ENCODE data around the gene MAP1LC3A. TPM values are rescaled to one million over a fixed set of nuclear protein-coding genes. Genes with fewer than 3 reads are reported as not detected.

The MAP1LC3A gene
- total RNA-seq, 1 donor from 2014 or later, result 11.0 TPM

DNA sequence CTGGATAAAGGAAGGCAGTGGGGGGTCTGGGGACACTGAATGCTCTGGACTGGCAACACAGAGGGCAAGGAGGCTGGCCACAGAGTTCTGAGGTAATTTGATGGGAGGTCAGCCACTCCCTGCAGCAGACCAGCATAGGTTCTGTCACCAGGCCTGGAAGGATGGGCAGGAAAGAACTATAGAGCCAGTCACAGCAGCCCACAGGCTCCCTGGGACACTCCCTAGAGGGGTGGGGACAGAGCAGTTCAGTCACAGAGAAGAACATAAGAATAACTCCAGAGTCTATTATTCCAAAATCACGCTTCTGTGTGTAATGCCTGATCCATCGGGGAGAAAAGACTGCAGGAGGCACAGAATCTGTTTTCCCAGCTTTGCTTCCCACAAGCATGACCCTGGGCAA is 22.7 kb upstream of the MAP1LC3A start:
- Histone ChIP-seq H3K27ac (ENCODE audit: low read depth, low read length) (no peak overlapping the region), H3K9me3 (ENCODE audit: control insufficient read depth in 3 of 3, low read length in 3 of 3) (no peaks in the 10 kb centered on the region), H3K36me3 (ENCODE audit: control insufficient read depth in 3 of 3, insufficient read depth in 3 of 3, low read length in 3 of 3) (peaks cover 53 to 62% (median 61%) of the 10 kb centered on the region in 3 donors), H3K9ac (ENCODE audit: low read depth in 1 of 3, low read length in 3 of 3) (no peak overlapping the region), H3K4me1 (ENCODE audit: control insufficient read depth in 3 of 3, insufficient read depth in 3 of 3, low read length in 3 of 3) (peaks cover 0 to 6% (median 3%) of the 10 kb centered on the region in 3 donors), H3K27me3 (ENCODE audit: control insufficient read depth in 3 of 3, insufficient read depth in 3 of 3, low read length in 3 of 3) (no peaks in the 10 kb centered on the region), H3K4me3 (ENCODE audit: low read length in 3 of 3) (no peak overlapping the region)

DNA sequence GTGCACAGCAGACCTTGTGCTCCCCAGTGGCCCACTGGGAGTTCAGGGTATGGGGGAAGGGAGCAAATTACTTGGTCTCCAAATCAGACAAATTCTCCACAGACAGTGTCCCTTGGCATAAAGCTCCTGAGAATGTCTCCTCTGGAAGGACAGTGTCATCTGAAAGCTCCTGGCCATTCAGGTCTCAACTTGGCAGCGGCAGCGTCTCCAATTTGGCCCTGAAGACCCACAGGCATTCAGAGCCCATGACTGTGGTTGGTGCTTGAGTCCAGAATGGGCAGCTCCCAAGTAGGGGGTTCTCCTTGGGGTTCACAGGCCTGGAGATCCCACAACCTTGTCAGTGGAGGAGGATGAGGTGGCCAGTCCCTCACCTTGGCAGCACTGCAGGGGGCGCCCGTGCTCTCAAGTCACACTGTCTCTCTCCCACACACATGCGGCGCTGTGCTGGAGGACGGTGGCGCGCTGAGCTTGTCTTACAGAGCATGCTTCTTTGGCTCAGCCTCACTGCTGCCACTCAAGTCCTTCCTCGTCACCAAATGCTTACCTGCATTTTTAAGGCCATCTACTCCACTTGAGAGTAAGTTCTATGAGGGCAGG is 21.6 kb upstream of the MAP1LC3A start:
- Histone ChIP-seq H3K4me1 (ENCODE audit: control insufficient read depth in 3 of 3, insufficient read depth in 3 of 3, low read length in 3 of 3) (peaks cover 0 to 6% (median 3%) of the 10 kb centered on the region in 3 donors), H3K4me3 (ENCODE audit: low read length in 3 of 3) (no peak overlapping the region), H3K36me3 (ENCODE audit: control insufficient read depth in 3 of 3, insufficient read depth in 3 of 3, low read length in 3 of 3) (peaks cover 56 to 66% (median 66%) of the 10 kb centered on the region in 3 donors), H3K9ac (ENCODE audit: low read depth in 1 of 3, low read length in 3 of 3) (no peak overlapping the region), H3K9me3 (ENCODE audit: control insufficient read depth in 3 of 3, low read length in 3 of 3) (no peaks in the 10 kb centered on the region), H3K27me3 (ENCODE audit: control insufficient read depth in 3 of 3, insufficient read depth in 3 of 3, low read length in 3 of 3) (no peaks in the 10 kb centered on the region), H3K27ac (ENCODE audit: low read depth, low read length) (no peak overlapping the region)

DNA sequence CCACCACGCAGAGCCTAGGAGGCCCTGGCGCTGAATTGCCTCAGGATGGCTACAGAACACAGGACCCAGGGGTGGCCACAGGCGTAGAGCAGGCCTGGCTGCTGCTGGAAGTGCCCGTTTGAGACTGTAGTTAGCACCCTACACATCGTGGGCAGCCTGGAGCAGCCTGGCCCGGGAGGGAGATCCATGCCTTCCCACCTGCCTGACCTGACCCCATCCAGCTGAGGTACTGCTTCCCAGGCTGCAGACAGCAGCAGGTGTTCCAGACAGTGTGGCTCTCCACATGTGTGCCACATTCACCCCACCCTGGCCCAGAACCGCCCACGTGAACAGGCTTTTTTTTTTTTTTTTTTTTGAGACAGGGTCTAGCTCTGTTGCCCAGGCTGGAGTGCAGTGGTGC is 20.9 kb upstream of the MAP1LC3A start:
- no peak overlapping the region for H3K4me3 ChIP-seq (ENCODE audit: low read length in 3 of 3)
- H3K9ac ChIP-seq (ENCODE audit: low read depth in 1 of 3, low read length in 3 of 3), result no peak overlapping the region
- H3K27me3 ChIP-seq (ENCODE audit: control insufficient read depth in 3 of 3, insufficient read depth in 3 of 3, low read length in 3 of 3), result no peaks in the 10 kb centered on the region
- H3K4me1 ChIP-seq (ENCODE audit: control insufficient read depth in 3 of 3, insufficient read depth in 3 of 3, low read length in 3 of 3), result peaks cover 0 to 5% (median 1%) of the 10 kb centered on the region in 3 donors
- peaks cover 53 to 69% (median 63%) of the 10 kb centered on the region in 3 donors for H3K36me3 ChIP-seq (ENCODE audit: control insufficient read depth in 3 of 3, insufficient read depth in 3 of 3, low read length in 3 of 3)
- H3K27ac ChIP-seq (ENCODE audit: low read depth, low read length), result no peak overlapping the region
- no peaks in the 10 kb centered on the region for H3K9me3 ChIP-seq (ENCODE audit: control insufficient read depth in 3 of 3, low read length in 3 of 3)

DNA sequence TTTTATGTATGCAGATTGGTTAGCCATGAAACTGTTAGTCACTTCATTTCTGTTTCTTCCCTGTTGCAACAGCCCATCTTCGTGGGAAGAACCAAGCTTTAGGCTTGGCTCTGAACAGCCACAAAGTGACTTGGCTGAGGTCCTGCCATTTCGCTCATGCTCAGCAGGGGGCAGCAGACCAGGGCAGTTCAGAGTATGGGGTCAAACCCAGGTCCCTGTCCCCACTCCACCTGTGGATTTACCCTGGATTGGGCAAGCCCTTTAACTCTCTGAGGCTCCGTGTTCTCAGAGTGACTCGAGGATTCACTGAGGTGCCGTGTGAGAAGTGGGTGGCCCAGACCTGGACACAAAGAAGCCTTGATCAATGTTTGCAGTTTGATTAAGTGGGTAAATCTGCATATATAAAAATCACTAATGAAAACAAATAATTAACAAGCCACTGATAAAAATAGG is 19.8 kb upstream of the MAP1LC3A start:
- Histone ChIP-seq H3K36me3 (ENCODE audit: control insufficient read depth in 3 of 3, insufficient read depth in 3 of 3, low read length in 3 of 3) (peaks cover 48 to 60% (median 58%) of the 10 kb centered on the region in 3 donors), H3K27ac (ENCODE audit: low read depth, low read length) (no peak overlapping the region)

DNA sequence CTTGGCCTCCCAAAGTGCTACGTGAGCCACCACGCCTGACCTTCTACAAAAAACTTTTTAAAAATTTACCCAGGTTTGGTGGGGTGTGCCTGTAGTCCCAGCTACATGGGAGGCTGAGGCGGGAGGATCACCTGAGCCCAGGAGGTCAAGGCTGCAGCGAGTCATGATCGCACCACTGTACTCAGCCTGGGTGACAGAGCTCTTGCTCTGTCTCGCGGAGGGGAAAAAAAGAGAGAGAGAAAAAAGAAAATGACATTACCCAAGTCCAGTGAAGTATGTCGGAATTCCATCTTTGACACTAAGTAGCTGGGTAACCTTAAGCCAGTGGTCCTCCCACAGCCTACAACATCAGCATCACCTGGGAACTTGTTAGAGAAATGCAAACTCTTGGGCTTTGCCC is 18.8 kb upstream of the MAP1LC3A start:
- Histone ChIP-seq H3K27me3 (ENCODE audit: control insufficient read depth in 3 of 3, insufficient read depth in 3 of 3, low read length in 3 of 3) (no peaks in the 10 kb centered on the region), H3K36me3 (ENCODE audit: control insufficient read depth in 3 of 3, insufficient read depth in 3 of 3, low read length in 3 of 3) (peaks cover 41 to 53% (median 51%) of the 10 kb centered on the region in 3 donors), H3K4me3 (ENCODE audit: low read length in 3 of 3) (no peak overlapping the region)

More for the DNA sequence above, 19.8 kb upstream of the MAP1LC3A start:
- H3K9ac ChIP-seq (ENCODE audit: low read depth in 1 of 3, low read length in 3 of 3), result no peak overlapping the region
- no peaks in the 10 kb centered on the region for H3K4me1 ChIP-seq (ENCODE audit: control insufficient read depth in 3 of 3, insufficient read depth in 3 of 3, low read length in 3 of 3)
- no peak overlapping the region for H3K4me3 ChIP-seq (ENCODE audit: low read length in 3 of 3)
- no peaks in the 10 kb centered on the region for H3K9me3 ChIP-seq (ENCODE audit: control insufficient read depth in 3 of 3, low read length in 3 of 3)
- H3K27me3 ChIP-seq (ENCODE audit: control insufficient read depth in 3 of 3, insufficient read depth in 3 of 3, low read length in 3 of 3), result no peaks in the 10 kb centered on the region

DNA sequence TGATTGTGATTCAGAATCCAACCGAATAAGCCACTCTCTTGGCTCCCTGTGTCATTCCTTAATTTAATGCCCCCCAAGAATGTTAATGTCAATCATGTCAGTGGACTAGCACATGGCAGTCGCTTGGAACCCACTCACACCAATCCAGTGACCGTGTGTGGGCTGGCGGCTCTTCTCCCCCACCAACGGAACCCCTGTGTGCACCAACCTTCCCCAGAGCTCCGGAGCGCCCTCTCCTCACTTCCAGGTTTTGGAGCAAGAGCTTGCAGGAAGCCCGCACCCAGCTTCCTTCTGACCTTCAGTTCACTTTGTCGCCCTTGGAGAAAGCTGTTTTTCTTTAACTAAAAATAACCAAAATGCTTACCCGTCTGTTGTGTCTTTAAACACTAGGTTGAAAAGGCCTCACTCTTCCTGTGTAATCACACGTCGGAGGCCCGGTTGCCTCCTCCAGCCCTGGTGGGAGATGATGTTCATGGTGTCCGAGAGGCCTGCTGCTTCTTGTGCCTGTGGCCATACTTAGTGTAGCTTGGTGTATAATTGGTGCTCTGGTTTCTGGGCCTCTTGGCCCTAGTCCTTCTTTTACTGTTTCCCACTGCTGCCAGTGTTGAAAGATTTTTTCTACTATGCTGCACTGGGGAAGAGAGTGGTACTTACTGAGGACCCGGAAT is 17.8 kb upstream of the MAP1LC3A start:
- Histone ChIP-seq H3K4me3 (ENCODE audit: low read length in 3 of 3) (no peak overlapping the region), H3K4me1 (ENCODE audit: control insufficient read depth in 3 of 3, insufficient read depth in 3 of 3, low read length in 3 of 3) (no peaks in the 10 kb centered on the region), H3K27me3 (ENCODE audit: control insufficient read depth in 3 of 3, insufficient read depth in 3 of 3, low read length in 3 of 3) (no peaks in the 10 kb centered on the region), H3K36me3 (ENCODE audit: control insufficient read depth in 3 of 3, insufficient read depth in 3 of 3, low read length in 3 of 3) (peaks cover 32 to 43% (median 42%) of the 10 kb centered on the region in 3 donors), H3K9me3 (ENCODE audit: control insufficient read depth in 3 of 3, low read length in 3 of 3) (no peaks in the 10 kb centered on the region), H3K9ac (ENCODE audit: low read depth in 1 of 3, low read length in 3 of 3) (no peak overlapping the region), H3K27ac (ENCODE audit: low read depth, low read length) (no peak overlapping the region)

More for the DNA sequence above, 18.8 kb upstream of the MAP1LC3A start:
- Histone ChIP-seq H3K4me1 (ENCODE audit: control insufficient read depth in 3 of 3, insufficient read depth in 3 of 3, low read length in 3 of 3) (no peaks in the 10 kb centered on the region), H3K9me3 (ENCODE audit: control insufficient read depth in 3 of 3, low read length in 3 of 3) (no peaks in the 10 kb centered on the region), H3K27ac (ENCODE audit: low read depth, low read length) (no peak overlapping the region), H3K9ac (ENCODE audit: low read depth in 1 of 3, low read length in 3 of 3) (no peak overlapping the region)

DNA sequence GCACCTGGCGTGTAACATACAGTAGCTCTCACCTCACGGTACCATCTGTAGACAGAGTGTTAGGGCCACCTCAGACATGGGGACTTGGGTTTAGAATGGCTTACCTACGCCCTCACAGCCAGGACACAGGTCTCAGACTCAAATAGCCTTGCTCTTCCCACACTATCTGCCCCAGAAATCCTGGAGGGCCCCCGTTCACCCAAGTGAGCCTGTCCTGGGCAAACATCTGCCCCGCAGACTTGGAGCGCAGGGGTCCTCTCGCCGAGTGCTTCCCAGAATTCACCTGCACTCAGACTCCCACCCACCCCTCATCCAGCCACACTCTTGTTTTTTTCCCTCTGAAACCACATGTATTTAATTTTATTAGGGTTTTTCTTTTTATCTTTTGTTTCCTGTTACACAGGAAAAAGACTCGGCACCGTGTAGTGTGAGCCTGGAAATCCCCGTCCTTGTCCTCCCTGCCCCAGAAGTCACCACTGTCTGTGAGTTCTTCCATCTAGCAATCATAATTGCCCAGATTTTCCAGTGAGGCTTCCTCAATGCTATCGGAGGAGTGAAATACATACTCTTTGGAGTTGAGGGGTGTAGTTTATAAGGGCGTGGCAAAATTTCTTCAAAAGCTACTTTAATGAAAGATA is 17.1 kb upstream of the MAP1LC3A start:
- no peaks in the 10 kb centered on the region for H3K4me1 ChIP-seq (ENCODE audit: control insufficient read depth in 3 of 3, insufficient read depth in 3 of 3, low read length in 3 of 3)
- H3K9me3 ChIP-seq (ENCODE audit: control insufficient read depth in 3 of 3, low read length in 3 of 3), result no peaks in the 10 kb centered on the region
- H3K36me3 ChIP-seq (ENCODE audit: control insufficient read depth in 3 of 3, insufficient read depth in 3 of 3, low read length in 3 of 3), result peaks cover 26 to 37% (median 36%) of the 10 kb centered on the region in 3 donors
- no peak overlapping the region for H3K27ac ChIP-seq (ENCODE audit: low read depth, low read length)
- H3K9ac ChIP-seq (ENCODE audit: low read depth in 1 of 3, low read length in 3 of 3), result no peak overlapping the region
- H3K27me3 ChIP-seq (ENCODE audit: control insufficient read depth in 3 of 3, insufficient read depth in 3 of 3, low read length in 3 of 3), result no peaks in the 10 kb centered on the region
- no peak overlapping the region for H3K4me3 ChIP-seq (ENCODE audit: low read length in 3 of 3)

DNA sequence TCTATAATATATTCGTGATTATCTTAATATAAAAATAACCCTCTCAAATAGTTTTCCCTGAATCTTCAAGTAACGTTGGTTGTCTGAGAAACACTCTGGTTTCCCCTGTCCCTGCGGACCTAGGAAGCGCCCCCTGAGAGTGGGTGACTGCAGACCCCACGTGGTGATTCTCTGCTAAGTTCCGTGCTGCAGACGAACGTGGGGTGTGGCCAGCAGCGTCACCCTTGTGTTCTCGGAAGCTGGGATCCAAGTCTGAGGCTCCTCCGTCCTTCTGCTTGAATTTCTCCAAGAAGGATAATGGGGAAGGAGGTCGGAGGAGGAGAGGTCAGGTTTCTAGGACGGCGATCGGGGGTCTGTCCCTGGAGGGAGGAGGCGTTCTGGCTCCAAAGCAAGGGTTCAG is 16.6 kb upstream of the MAP1LC3A start:
- Histone ChIP-seq H3K9ac (ENCODE audit: low read depth in 1 of 3, low read length in 3 of 3) (no peak overlapping the region), H3K36me3 (ENCODE audit: control insufficient read depth in 3 of 3, insufficient read depth in 3 of 3, low read length in 3 of 3) (peaks cover 24 to 35% (median 33%) of the 10 kb centered on the region in 3 donors), H3K27ac (ENCODE audit: low read depth, low read length) (no peak overlapping the region), H3K4me1 (ENCODE audit: control insufficient read depth in 3 of 3, insufficient read depth in 3 of 3, low read length in 3 of 3) (no peaks in the 10 kb centered on the region), H3K4me3 (ENCODE audit: low read length in 3 of 3) (no peak overlapping the region), H3K27me3 (ENCODE audit: control insufficient read depth in 3 of 3, insufficient read depth in 3 of 3, low read length in 3 of 3) (no peaks in the 10 kb centered on the region), H3K9me3 (ENCODE audit: control insufficient read depth in 3 of 3, low read length in 3 of 3) (no peaks in the 10 kb centered on the region)

DNA sequence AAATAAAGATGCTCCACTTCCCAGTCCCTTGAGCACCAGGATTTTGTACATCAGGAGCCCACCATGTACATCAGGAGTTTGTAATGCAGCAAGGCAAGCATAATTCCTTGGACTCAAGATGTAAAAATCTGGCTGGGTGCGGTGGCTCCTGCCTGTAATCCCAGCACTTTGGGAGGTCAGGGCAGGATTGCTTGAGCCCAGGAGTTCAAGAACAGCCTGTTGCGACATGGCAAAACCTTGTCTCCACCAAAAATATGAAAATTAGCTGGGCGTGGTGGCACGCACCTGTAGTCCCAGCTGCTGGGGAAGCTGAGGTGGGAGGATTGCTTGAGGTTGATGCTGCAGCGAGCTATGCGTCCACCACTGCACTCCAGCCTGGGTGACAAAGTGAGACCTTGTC is 16.1 kb upstream of the MAP1LC3A start:
- H3K9ac ChIP-seq (ENCODE audit: low read depth in 1 of 3, low read length in 3 of 3), result no peak overlapping the region
- no peaks in the 10 kb centered on the region for H3K27me3 ChIP-seq (ENCODE audit: control insufficient read depth in 3 of 3, insufficient read depth in 3 of 3, low read length in 3 of 3)
- no peak overlapping the region for H3K4me3 ChIP-seq (ENCODE audit: low read length in 3 of 3)
- peaks cover 19 to 30% (median 28%) of the 10 kb centered on the region in 3 donors for H3K36me3 ChIP-seq (ENCODE audit: control insufficient read depth in 3 of 3, insufficient read depth in 3 of 3, low read length in 3 of 3)
- no peaks in the 10 kb centered on the region for H3K9me3 ChIP-seq (ENCODE audit: control insufficient read depth in 3 of 3, low read length in 3 of 3)
- H3K4me1 ChIP-seq (ENCODE audit: control insufficient read depth in 3 of 3, insufficient read depth in 3 of 3, low read length in 3 of 3), result no peaks in the 10 kb centered on the region
- H3K27ac ChIP-seq (ENCODE audit: low read depth, low read length), result no peak overlapping the region
